HG03378 (cell line): Measurements from ENCODE around the gene APBA3.

Experiments used
- ATAC-seq: cut with Tn5 transposase; IDR thresholded peaks from one replicate; pipeline ENCODE4 v1.9.1; 2021; ENCODE audit warnings: mild to moderate bottlenecking, moderate library complexity; ENCODE audit not compliant: unreplicated experiment

APBA3 gene

DNA sequence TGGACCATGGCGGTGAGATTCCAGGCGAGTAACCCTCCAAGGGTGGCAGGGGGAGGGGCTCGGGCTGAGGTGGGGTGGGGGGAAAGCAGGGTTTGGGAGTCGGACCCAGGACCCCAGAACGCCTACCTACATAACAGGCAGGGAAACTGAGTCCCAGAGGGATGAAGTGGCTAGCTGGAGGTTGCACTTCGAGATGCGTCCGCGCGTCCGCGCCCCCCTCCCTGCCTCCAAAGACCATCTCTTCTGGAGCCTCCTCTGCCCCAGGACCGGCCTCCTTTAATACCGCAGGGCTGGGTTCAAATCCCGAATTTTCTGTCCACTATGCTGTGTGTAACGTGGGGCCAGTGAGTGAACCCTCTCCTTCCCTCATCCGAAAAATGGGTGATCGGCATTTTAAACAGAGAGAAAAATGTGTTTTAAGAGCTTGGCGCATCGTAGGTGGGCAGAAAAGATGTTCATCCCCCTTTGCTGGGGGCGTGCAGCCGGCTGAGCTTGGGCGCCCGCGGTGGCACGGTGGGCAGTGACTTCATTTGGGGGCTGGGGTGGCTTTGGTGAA, 39.5 kb downstream of the APBA3 start:
- no peak for ATAC-seq

GRCh38 chr19:3721131-3721886, 40.2 kb downstream of the APBA3 start:
- no peak for ATAC-seq

- ATAC-seq: no peak
Measured at GRCh38 chr19:3720349-3720917, 41.1 kb downstream of the APBA3 start.

- ATAC-seq: no peak
Measured at GRCh38 chr19:3719868-3720267, 41.6 kb downstream of the APBA3 start.

GRCh38 chr19:3716147-3716668, 45.3 kb downstream of the APBA3 start:
- ATAC-seq: no peak

- no peak for ATAC-seq
Measured at GRCh38 chr19:3712663-3713611, 48.6 kb downstream of the APBA3 start.

- no peak for ATAC-seq
Measured at GRCh38 chr19:3710265-3710812, 51.2 kb downstream of the APBA3 start.

GRCh38 chr19:3708207-3708931, 53.1 kb downstream of the APBA3 start, which contains the start of gene TJP3:
TSS of gene TJP3 (plus strand) at chr19:3708384. CDS start at chr19:3728433, 20,049 bp downstream.
- ATAC-seq: no peak

DNA sequence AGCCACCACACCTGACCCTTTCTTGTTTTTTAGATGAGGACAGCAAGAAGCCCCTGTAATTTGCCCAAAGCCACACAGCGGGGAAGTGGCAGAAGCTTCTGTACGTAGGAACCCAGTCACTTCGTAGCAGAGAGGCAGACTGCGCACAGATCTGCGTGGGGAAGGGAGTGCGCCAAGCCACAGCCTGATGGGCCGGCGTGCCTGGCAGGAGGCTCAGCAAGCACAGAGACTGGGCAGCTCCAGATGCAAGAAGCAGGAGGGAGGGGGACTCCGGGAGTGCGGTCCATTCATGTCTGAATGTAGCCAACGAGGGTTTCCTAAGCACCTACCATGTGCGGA, 53.7 kb downstream of the APBA3 start:
- ATAC-seq: no peak

DNA sequence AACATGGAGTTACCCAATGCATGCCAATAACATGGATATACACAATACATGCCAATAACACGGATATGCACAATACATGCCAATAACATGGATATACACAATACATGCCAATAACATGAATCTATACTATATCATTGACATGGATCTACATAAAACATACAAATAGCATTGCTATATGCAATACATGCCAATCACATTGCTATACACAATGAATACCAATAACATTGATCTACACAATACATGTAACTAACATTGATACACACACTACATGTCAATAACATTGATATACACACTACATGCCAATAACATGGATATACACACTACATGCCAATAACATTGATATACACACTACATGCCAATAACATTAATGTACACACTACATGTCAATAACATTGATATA, 60.3 kb downstream of the APBA3 start:
- ATAC-seq: no peak
